ENCODE measurements around the gene SLC15A4. TPM values are rescaled to one million over a fixed set of nuclear protein-coding genes. Genes with fewer than 3 reads are reported as not detected.
"Not testable (repeated sequence)": the region's sequence is repeated elsewhere in the genome, so short reads cannot be mapped to it uniquely, and the experiment has no call there.

SLC15A4 gene
- total and polyA plus RNA-seq, 8 donors = 6.8 to 14.7 (median 10.6) TPM

DNA sequence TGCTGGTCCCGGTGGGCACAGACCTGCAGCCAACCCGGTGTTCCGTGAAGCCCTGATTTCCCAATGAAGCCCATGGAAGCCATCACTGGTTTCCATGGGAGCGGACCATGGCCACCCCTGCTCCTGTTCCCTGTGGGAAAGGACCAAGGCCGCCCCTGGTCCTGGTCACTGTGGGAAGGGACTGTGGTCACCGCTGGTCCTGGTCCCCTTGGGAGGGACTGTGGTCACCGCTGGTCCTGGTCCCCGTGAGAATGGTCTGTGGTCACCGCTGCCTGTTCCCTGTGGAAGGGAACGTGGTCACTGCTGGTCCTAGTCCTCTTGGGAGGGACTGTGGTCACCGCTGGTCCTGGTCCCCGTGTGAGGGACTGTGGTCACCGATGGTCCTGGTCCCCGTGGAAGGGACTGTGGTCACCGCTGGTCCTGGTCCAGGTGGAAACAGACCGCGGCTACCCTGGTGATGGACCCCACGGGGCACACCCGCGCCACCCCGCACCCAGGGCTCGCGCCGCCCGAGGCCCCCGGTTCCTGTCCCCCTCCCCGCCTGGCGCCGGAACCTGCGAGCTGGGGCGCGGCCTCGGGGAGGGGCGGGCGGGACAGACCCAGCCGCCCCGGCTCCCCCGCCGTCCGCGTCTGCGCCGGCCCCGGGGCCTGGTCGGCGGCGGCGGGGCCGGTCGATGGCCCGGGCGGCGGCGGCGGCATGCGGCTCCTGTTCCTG lies 29.3 kb upstream of the SLC15A4 start, which contains the start of gene GLT1D1:
Gene GLT1D1, plus strand, starts transcription at position 594 of the 715 bp plus-strand sequence. Its CDS starts 104 bp downstream, at position 698.
- peak in 1 of 6 donors; percentile 65 for DNase-seq
- Histone ChIP-seq H3K27me3 (peaks cover 0 to 13% (median 0%) of the 10 kb centered on the region in 4 donors), H3K27ac (peak within 1 kb of the TSS in 1 of 4 donors; percentile 22), H3K9me3 (no peaks in the 10 kb centered on the region), H3K36me3 (no peaks in the 10 kb centered on the region), H3K4me1 (no peaks in the 10 kb centered on the region), H3K4me3 (peak within 1 kb of the TSS in 1 of 4 donors; percentile 29)
- WGBS, 2 donors = 22 to 35% methylated on average over 33 to 56 of the region's 56 CpGs
- no peak for FAIRE-seq
- no peak for ATAC-seq
- TF ChIP-seq, protein P1, sequence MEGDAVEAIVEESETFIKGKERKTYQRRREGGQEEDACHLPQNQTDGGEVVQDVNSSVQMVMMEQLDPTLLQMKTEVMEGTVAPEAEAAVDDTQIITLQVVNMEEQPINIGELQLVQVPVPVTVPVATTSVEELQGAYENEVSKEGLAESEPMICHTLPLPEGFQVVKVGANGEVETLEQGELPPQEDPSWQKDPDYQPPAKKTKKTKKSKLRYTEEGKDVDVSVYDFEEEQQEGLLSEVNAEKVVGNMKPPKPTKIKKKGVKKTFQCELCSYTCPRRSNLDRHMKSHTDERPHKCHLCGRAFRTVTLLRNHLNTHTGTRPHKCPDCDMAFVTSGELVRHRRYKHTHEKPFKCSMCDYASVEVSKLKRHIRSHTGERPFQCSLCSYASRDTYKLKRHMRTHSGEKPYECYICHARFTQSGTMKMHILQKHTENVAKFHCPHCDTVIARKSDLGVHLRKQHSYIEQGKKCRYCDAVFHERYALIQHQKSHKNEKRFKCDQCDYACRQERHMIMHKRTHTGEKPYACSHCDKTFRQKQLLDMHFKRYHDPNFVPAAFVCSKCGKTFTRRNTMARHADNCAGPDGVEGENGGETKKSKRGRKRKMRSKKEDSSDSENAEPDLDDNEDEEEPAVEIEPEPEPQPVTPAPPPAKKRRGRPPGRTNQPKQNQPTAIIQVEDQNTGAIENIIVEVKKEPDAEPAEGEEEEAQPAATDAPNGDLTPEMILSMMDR (IDR thresholded peaks at IDR 0.05) = no peak
- intact Hi-C loops (cut with DNase I) = no loop called here

DNA sequence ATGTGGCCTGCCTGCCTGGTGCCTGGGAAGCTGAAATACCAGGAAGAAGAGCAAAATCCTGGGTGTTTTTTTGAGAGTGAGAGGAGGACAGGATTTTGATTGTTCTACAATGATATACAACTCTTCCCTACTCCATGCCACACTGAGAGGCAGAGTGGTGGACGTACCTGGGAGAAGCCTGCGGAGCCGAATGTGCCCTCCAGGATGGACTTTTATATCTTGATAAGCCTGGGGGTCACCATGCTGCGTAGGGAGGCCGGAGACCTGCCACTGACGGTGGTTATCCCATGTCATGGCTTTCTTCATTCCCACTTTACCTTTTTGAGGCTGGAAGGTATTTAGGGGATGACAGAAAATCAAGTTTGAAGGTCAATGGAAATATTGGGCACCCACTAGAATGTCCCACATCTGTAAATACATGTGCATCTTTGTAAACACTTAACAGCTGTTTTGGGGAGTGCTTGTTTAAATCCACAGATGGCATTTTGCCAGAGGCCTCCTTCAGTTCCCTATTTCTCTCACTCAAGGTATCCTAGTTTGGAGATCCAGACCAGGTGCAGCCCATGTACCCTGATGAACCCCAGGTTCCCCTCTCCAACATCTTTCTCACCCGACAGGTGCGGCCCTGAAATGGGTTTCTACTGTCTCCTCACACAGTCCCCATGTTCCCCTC lies 28.4 kb upstream of the SLC15A4 start:
- Histone ChIP-seq H3K4me3 (no peak overlapping the region), H3K4me1 (no peaks in the 10 kb centered on the region), H3K36me3 (no peaks in the 10 kb centered on the region), H3K9me3 (no peaks in the 10 kb centered on the region), H3K27me3 (peaks cover 0 to 13% (median 0%) of the 10 kb centered on the region in 4 donors), H3K27ac (no peak overlapping the region)
- TF ChIP-seq, protein P1 (IDR thresholded peaks at IDR 0.05) = no peak
- intact Hi-C loops (cut with DNase I) = no loop called here
- ATAC-seq = no peak
- no peak for FAIRE-seq
- DNase-seq = no peak
- 73 to 80% methylated on average over 8 of the region's 8 CpGs for WGBS, 2 donors

DNA sequence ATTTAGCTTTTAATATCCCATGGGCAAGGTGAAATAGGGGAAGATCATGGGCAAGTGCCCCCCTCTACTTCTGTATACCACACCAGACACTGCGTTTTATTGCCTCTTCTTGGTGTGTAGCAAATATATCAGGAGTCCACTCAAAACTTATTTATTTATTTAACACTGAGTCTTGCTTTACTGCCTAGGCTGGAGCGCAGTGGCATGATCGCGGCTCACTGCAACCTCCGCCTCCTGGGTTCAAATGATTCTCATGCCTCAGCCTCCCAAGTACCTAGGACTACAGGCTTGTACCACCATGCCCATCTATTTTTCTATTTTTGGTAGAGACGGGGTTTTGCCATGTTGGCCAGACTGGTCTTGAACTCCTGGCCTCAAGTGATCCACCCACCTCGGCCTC lies 27.7 kb upstream of the SLC15A4 start:
- H3K27ac ChIP-seq; H3K4me1 ChIP-seq; H3K36me3 ChIP-seq; ATAC-seq; intact Hi-C loops (cut with DNase I); FAIRE-seq; DNase-seq; H3K9me3 ChIP-seq; H3K4me3 ChIP-seq: not testable (repeated sequence)
- peaks cover 0 to 13% (median 0%) of the 10 kb centered on the region in 4 donors for H3K27me3 ChIP-seq
- 68 to 79% methylated on average over 7 of the region's 7 CpGs for WGBS, 2 donors

DNA sequence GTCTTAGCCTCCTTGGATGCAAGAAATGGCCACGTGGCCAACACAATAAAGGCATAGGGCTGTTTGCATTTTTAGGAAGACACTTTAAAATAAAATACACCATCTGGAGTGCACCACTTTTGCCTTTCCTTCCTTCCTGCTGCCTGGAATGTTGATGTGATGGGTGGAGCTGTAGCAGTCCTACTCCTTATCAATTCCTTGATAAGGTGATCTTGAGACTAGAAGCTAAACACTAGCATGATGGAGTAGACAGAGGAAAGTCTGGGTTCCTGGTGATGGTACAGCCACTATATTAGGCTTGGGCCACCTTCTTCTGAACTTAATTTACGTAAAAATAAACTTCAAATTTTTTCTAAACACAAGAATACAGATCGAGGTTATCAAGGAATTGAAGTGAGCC lies 26.6 kb upstream of the SLC15A4 start:
- Histone ChIP-seq H3K4me1 (no peaks in the 10 kb centered on the region), H3K36me3 (no peaks in the 10 kb centered on the region), H3K9me3 (no peaks in the 10 kb centered on the region), H3K27ac (no peak overlapping the region), H3K4me3 (no peak overlapping the region), H3K27me3 (peaks cover 0 to 13% (median 0%) of the 10 kb centered on the region in 4 donors)
- DNase-seq (no peak), FAIRE-seq (no peak), ATAC-seq (no peak)
- 63 to 70% methylated on average over 3 of the region's 3 CpGs for WGBS, 2 donors
- intact Hi-C loops (cut with DNase I) = no loop called here
- TF ChIP-seq, protein P1 (IDR thresholded peaks at IDR 0.05) = no peak

DNA sequence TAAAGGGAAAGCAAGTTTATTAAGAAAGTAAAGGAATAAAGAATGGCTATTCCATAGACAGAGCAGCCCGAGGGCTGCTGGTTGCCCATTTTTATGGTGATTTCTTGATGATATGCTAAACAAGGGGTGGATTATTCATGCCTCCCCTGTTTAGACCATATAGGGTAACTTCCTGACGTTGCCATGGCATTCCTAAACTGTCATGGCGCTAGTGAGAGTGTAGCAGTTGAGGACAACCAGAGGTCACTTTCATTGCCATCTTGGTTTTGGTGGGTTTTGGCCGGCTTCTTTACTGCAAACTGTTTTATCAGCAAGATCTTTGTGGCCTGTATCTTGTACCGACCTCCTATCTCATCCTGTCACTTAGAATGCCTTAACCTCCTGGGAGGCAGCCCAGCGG lies 26.0 kb upstream of the SLC15A4 start:
- H3K27me3 ChIP-seq; H3K4me3 ChIP-seq; H3K4me1 ChIP-seq; intact Hi-C loops (cut with DNase I); H3K9me3 ChIP-seq; H3K27ac ChIP-seq; H3K36me3 ChIP-seq; ATAC-seq; FAIRE-seq; DNase-seq: not testable (repeated sequence)
- 48 to 50% methylated on average over 6 of the region's 6 CpGs for WGBS, 2 donors

Data from pancreas (tissue), 10 donors.